ENCODE measurements around the gene CDH4. TPM values are rescaled to one million over a fixed set of nuclear protein-coding genes. Genes with fewer than 3 reads are reported as not detected.

Gene CDH4
- total RNA-seq, 1 donor from 2014 or later, result 0.23 TPM

GRCh38 chr20:61857884-61858283 lies 605.8 kb downstream of the CDH4 start:
- Mint-ChIP-seq H3K9me3 (ENCODE audit: unreplicated experiment) (no peaks in the 10 kb centered on the region), H3K4me1 (ENCODE audit: unreplicated experiment) (no peaks in the 10 kb centered on the region), H3K36me3 (ENCODE audit: low read depth, unreplicated experiment) (no peaks in the 10 kb centered on the region), H3K27me3 (ENCODE audit: unreplicated experiment) (peaks cover 5% of the 10 kb centered on the region), H3K27ac (ENCODE audit: unreplicated experiment) (no peak overlapping the region), H3K4me3 (ENCODE audit: unreplicated experiment) (no peak overlapping the region)
- DNase-seq (ENCODE audit: low spot score), result no peak
- TF ChIP-seq CTCF (IDR thresholded peaks at IDR 0.05; ENCODE audit: unreplicated experiment), result no peak

- DNase-seq (ENCODE audit: low spot score), result no peak
- H3K27ac Mint-ChIP-seq (ENCODE audit: unreplicated experiment), result no peak overlapping the region
- TF ChIP-seq CTCF (IDR thresholded peaks at IDR 0.05; ENCODE audit: unreplicated experiment), result no peak
- no peaks in the 10 kb centered on the region for H3K36me3 Mint-ChIP-seq (ENCODE audit: low read depth, unreplicated experiment)
- no peaks in the 10 kb centered on the region for H3K9me3 Mint-ChIP-seq (ENCODE audit: unreplicated experiment)
- H3K4me3 Mint-ChIP-seq (ENCODE audit: unreplicated experiment), result no peak overlapping the region
- no peaks in the 10 kb centered on the region for H3K4me1 Mint-ChIP-seq (ENCODE audit: unreplicated experiment)
- peaks cover 5% of the 10 kb centered on the region for H3K27me3 Mint-ChIP-seq (ENCODE audit: unreplicated experiment)
Measured at GRCh38 chr20:61859767-61860166, 607.7 kb downstream of the CDH4 start.

- no peak for DNase-seq (ENCODE audit: low spot score)
- H3K27me3 Mint-ChIP-seq (ENCODE audit: unreplicated experiment), result peaks cover 9% of the 10 kb centered on the region
- TF ChIP-seq CTCF (IDR thresholded peaks at IDR 0.05; ENCODE audit: unreplicated experiment), result no peak
- H3K4me3 Mint-ChIP-seq (ENCODE audit: unreplicated experiment), result no peak overlapping the region
- H3K27ac Mint-ChIP-seq (ENCODE audit: unreplicated experiment), result no peak overlapping the region
- H3K4me1 Mint-ChIP-seq (ENCODE audit: unreplicated experiment), result no peaks in the 10 kb centered on the region
- peaks cover 4% of the 10 kb centered on the region for H3K9me3 Mint-ChIP-seq (ENCODE audit: unreplicated experiment)
- peaks cover 4% of the 10 kb centered on the region for H3K36me3 Mint-ChIP-seq (ENCODE audit: low read depth, unreplicated experiment)
Measured at GRCh38 chr20:61860260-61860987, 608.4 kb downstream of the CDH4 start.

- no peak for TF ChIP-seq CTCF (IDR thresholded peaks at IDR 0.05; ENCODE audit: unreplicated experiment)
- H3K4me3 Mint-ChIP-seq (ENCODE audit: unreplicated experiment), result no peak overlapping the region
- H3K27ac Mint-ChIP-seq (ENCODE audit: unreplicated experiment), result no peak overlapping the region
- H3K4me1 Mint-ChIP-seq (ENCODE audit: unreplicated experiment), result no peaks in the 10 kb centered on the region
- H3K36me3 Mint-ChIP-seq (ENCODE audit: low read depth, unreplicated experiment), result peaks cover 5% of the 10 kb centered on the region
- H3K27me3 Mint-ChIP-seq (ENCODE audit: unreplicated experiment), result peaks cover 8% of the 10 kb centered on the region
- peaks cover 8% of the 10 kb centered on the region for H3K9me3 Mint-ChIP-seq (ENCODE audit: unreplicated experiment)
- DNase-seq (ENCODE audit: low spot score), result no peak
Measured at GRCh38 chr20:61861054-61861841, 609.2 kb downstream of the CDH4 start.

- TF ChIP-seq CTCF (IDR thresholded peaks at IDR 0.05; ENCODE audit: unreplicated experiment), result no peak
- H3K36me3 Mint-ChIP-seq (ENCODE audit: low read depth, unreplicated experiment), result peaks cover 5% of the 10 kb centered on the region
- peaks cover 8% of the 10 kb centered on the region for H3K9me3 Mint-ChIP-seq (ENCODE audit: unreplicated experiment)
- H3K4me3 Mint-ChIP-seq (ENCODE audit: unreplicated experiment), result no peak overlapping the region
- peaks cover 8% of the 10 kb centered on the region for H3K27me3 Mint-ChIP-seq (ENCODE audit: unreplicated experiment)
- H3K27ac Mint-ChIP-seq (ENCODE audit: unreplicated experiment), result no peak overlapping the region
- DNase-seq (ENCODE audit: low spot score), result no peak
- H3K4me1 Mint-ChIP-seq (ENCODE audit: unreplicated experiment), result no peaks in the 10 kb centered on the region
Measured at GRCh38 chr20:61861858-61862257, 609.8 kb downstream of the CDH4 start.

Measured in endothelial cell (in vitro differentiated cells).